Astrocyte (in vitro differentiated cells and primary cell): Measurements from ENCODE around the gene CST3.

ENCODE experiments used
- CTCF ChIP-seq: IDR thresholded peaks from 2 replicates; pipeline ENCODE4 v1.5.1; 2011; ENCODE audit warnings: low read depth, mild to moderate bottlenecking, inconsistent platforms, low read length, moderate library complexity; ENCODE audit not compliant: insufficient read depth
- EZH2 ChIP-seq: IDR thresholded peaks from 2 replicates; pipeline ENCODE4 v1.6.1; 2012; ENCODE audit warnings: mild to moderate bottlenecking, low read length, inconsistent platforms; ENCODE audit not compliant: insufficient read depth

GRCh38 chr20:23604306-23604705, 33.4 kb downstream of the CST3 start:
- no peak for TF ChIP-seq CTCF
- TF ChIP-seq EZH2 = no peak
